Measurements from ENCODE around the gene FBXL19.

FBXL19 gene

GRCh38 chr16:30980959-30981358 lies 57.6 kb downstream of the FBXL19 start:
- no peaks in the 10 kb centered on the region for H3K36me3 ChIP-seq (ENCODE audit: control insufficient read depth, insufficient read depth, low read length)
- no peaks in the 10 kb centered on the region for H3K9me3 ChIP-seq (ENCODE audit: control insufficient read depth, low read length)
- no peaks in the 10 kb centered on the region for H3K27me3 ChIP-seq (ENCODE audit: control insufficient read depth, insufficient read depth, low read length)
- H3K79me2 ChIP-seq, result no peaks in the 10 kb centered on the region
- H3K4me3 ChIP-seq (ENCODE audit: low read depth, low read length), result no peak overlapping the region
- no peak overlapping the region for H3K9ac ChIP-seq
- H3K4me2 ChIP-seq (ENCODE audit: low read length), result no peak overlapping the region
- no peak overlapping the region for H2AFZ ChIP-seq
- H3K27ac ChIP-seq, result no peak overlapping the region
- TF ChIP-seq CTCF (IDR thresholded peaks at IDR 0.05), result no peak
- H3K4me1 ChIP-seq, result peaks cover 4% of the 10 kb centered on the region

- no peak overlapping the region for H2AFZ ChIP-seq
- no peaks in the 10 kb centered on the region for H3K27me3 ChIP-seq (ENCODE audit: control insufficient read depth, insufficient read depth, low read length)
- no peaks in the 10 kb centered on the region for H3K36me3 ChIP-seq (ENCODE audit: control insufficient read depth, insufficient read depth, low read length)
- no peak overlapping the region for H3K27ac ChIP-seq
- H3K4me2 ChIP-seq (ENCODE audit: low read length), result no peak overlapping the region
- no peak overlapping the region for H3K4me3 ChIP-seq (ENCODE audit: low read depth, low read length)
- peaks cover 4% of the 10 kb centered on the region for H3K4me1 ChIP-seq
- H3K9me3 ChIP-seq (ENCODE audit: control insufficient read depth, low read length), result no peaks in the 10 kb centered on the region
- no peak for TF ChIP-seq CTCF (IDR thresholded peaks at IDR 0.05)
- H3K9ac ChIP-seq, result no peak overlapping the region
- no peaks in the 10 kb centered on the region for H3K79me2 ChIP-seq
These were observed 59.3 kb downstream of the FBXL19 start for GRCh38 chr16:30982548-30983288.

- H3K27ac ChIP-seq, result no peak overlapping the region
- H3K36me3 ChIP-seq (ENCODE audit: control insufficient read depth, insufficient read depth, low read length), result no peaks in the 10 kb centered on the region
- no peak overlapping the region for H3K9ac ChIP-seq
- H3K4me1 ChIP-seq, result peaks cover 4% of the 10 kb centered on the region
- no peak overlapping the region for H2AFZ ChIP-seq
- H3K79me2 ChIP-seq, result no peaks in the 10 kb centered on the region
- H3K9me3 ChIP-seq (ENCODE audit: control insufficient read depth, low read length), result no peaks in the 10 kb centered on the region
- TF ChIP-seq CTCF (IDR thresholded peaks at IDR 0.05), result no peak
- no peak overlapping the region for H3K4me3 ChIP-seq (ENCODE audit: low read depth, low read length)
- H3K4me2 ChIP-seq (ENCODE audit: low read length), result no peak overlapping the region
- H3K27me3 ChIP-seq (ENCODE audit: control insufficient read depth, insufficient read depth, low read length), result no peaks in the 10 kb centered on the region
These were observed 60.0 kb downstream of the FBXL19 start for GRCh38 chr16:30983289-30983889.

- Histone ChIP-seq H2AFZ (no peak overlapping the region), H3K4me2 (ENCODE audit: low read length) (no peak overlapping the region), H3K9ac (no peak overlapping the region), H3K27me3 (ENCODE audit: control insufficient read depth, insufficient read depth, low read length) (no peaks in the 10 kb centered on the region), H3K36me3 (ENCODE audit: control insufficient read depth, insufficient read depth, low read length) (no peaks in the 10 kb centered on the region), H3K9me3 (ENCODE audit: control insufficient read depth, low read length) (no peaks in the 10 kb centered on the region), H3K4me3 (ENCODE audit: low read depth, low read length) (no peak overlapping the region), H3K79me2 (no peaks in the 10 kb centered on the region), H3K27ac (no peak overlapping the region), H3K4me1 (peaks cover 4% of the 10 kb centered on the region)
- no peak for TF ChIP-seq CTCF (IDR thresholded peaks at IDR 0.05)
These were observed 60.7 kb downstream of the FBXL19 start for GRCh38 chr16:30983898-30984610.
